ENCODE measurements around the gene SV2A.
A peak's percentile ranks its signal among the peaks of the same experiment; 100 is the strongest.

The SV2A gene

GRCh38 chr1:149923626-149924025 lies 6.0 kb upstream of the SV2A start:
- Histone ChIP-seq H3K27me3 (no peaks in the 10 kb centered on the region), H3K4me3 (ENCODE audit: low read depth in 1 of 2, low read length in 1 of 2) (no peak overlapping the region), H3K9me3 (no peaks in the 10 kb centered on the region), H3K27ac (no peak overlapping the region), H3K36me3 (peaks cover 53% of the 10 kb centered on the region), H3K4me1 (ENCODE audit: control insufficient read depth in 1 of 2, insufficient read depth in 1 of 2, low read depth in 1 of 2, low read length in 1 of 2) (peaks cover 17 to 22% of the 10 kb centered on the region in 2 experiments)
- no peak for TF ChIP-seq CTCF (IDR thresholded peaks at IDR 0.05)

GRCh38 chr1:149916898-149917252 lies 769 bp downstream of the SV2A start:
- H3K27ac ChIP-seq, result no peak overlapping the region
- TF ChIP-seq CTCF (IDR thresholded peaks at IDR 0.05), result no peak
- peak overlapping the region in 1 of 2 experiments; percentile 69 for H3K4me3 ChIP-seq (ENCODE audit: low read depth in 1 of 2, low read length in 1 of 2)

GRCh38 chr1:149916193-149916897 lies 1.3 kb downstream of the SV2A start:
- Histone ChIP-seq H3K27ac (peak overlapping the region; percentile 41), H3K9me3 (no peaks in the 10 kb centered on the region), H3K4me3 (ENCODE audit: low read depth in 1 of 2, low read length in 1 of 2) (peak overlapping the region in 1 of 2 experiments; percentile 69), H3K27me3 (no peaks in the 10 kb centered on the region), H3K36me3 (peaks cover 3% of the 10 kb centered on the region), H3K4me1 (ENCODE audit: control insufficient read depth in 1 of 2, insufficient read depth in 1 of 2, low read depth in 1 of 2, low read length in 1 of 2) (peaks cover 22 to 30% of the 10 kb centered on the region in 2 experiments)
- no peak for TF ChIP-seq CTCF (IDR thresholded peaks at IDR 0.05)

More at GRCh38 chr1:149916898-149917252, 769 bp downstream of the SV2A start:
- H3K27me3 ChIP-seq, result no peaks in the 10 kb centered on the region
- peaks cover 6% of the 10 kb centered on the region for H3K36me3 ChIP-seq
- H3K9me3 ChIP-seq, result no peaks in the 10 kb centered on the region
- peaks cover 22 to 30% of the 10 kb centered on the region in 2 experiments for H3K4me1 ChIP-seq (ENCODE audit: control insufficient read depth in 1 of 2, insufficient read depth in 1 of 2, low read depth in 1 of 2, low read length in 1 of 2)

GRCh38 chr1:149915429-149916192 lies 2.0 kb downstream of the SV2A start:
- Histone ChIP-seq H3K9me3 (no peaks in the 10 kb centered on the region), H3K4me3 (ENCODE audit: low read depth in 1 of 2, low read length in 1 of 2) (no peak overlapping the region), H3K36me3 (no peaks in the 10 kb centered on the region), H3K27me3 (no peaks in the 10 kb centered on the region), H3K27ac (peak overlapping the region; percentile 41), H3K4me1 (ENCODE audit: control insufficient read depth in 1 of 2, insufficient read depth in 1 of 2, low read depth in 1 of 2, low read length in 1 of 2) (peaks cover 22 to 30% of the 10 kb centered on the region in 2 experiments)
- TF ChIP-seq CTCF (IDR thresholded peaks at IDR 0.05), result no peak

- H3K36me3 ChIP-seq, result peaks cover 4% of the 10 kb centered on the region
- no peaks in the 10 kb centered on the region for H3K27me3 ChIP-seq
- H3K9me3 ChIP-seq, result no peaks in the 10 kb centered on the region
- no peak for TF ChIP-seq CTCF (IDR thresholded peaks at IDR 0.05)
- peaks cover 22 to 30% of the 10 kb centered on the region in 2 experiments for H3K4me1 ChIP-seq (ENCODE audit: control insufficient read depth in 1 of 2, insufficient read depth in 1 of 2, low read depth in 1 of 2, low read length in 1 of 2)
- H3K27ac ChIP-seq, result no peak overlapping the region
- H3K4me3 ChIP-seq (ENCODE audit: low read depth in 1 of 2, low read length in 1 of 2), result no peak overlapping the region
Measured at GRCh38 chr1:149914545-149914944, 3.1 kb downstream of the SV2A start.

All from neutrophil (primary cell).